Measurements from ENCODE around the gene PNLIPRP1.

The PNLIPRP1 gene

DNA sequence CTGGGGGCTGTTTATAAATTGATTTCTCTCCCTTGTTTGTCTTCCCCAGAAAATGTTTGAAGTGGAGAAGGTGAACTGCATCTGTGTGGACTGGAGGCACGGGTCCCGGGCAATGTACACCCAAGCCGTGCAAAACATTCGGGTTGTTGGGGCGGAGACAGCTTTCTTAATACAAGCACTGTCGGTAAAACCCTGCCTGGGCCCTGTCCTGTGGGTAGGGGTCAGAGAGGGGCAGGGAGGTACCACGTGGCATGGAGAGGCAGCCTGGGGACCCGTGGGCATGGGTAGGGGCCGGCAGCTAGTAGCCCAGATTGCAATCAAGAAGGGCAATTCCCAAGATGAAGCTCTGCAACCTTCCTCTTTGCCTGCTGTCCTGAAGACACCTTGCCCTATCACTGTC, 36.1 kb downstream of the PNLIPRP1 start:
- H3K4me3 ChIP-seq (ENCODE audit: low read depth, low read length): no peak overlapping the region
- TF ChIP-seq, protein P1, sequence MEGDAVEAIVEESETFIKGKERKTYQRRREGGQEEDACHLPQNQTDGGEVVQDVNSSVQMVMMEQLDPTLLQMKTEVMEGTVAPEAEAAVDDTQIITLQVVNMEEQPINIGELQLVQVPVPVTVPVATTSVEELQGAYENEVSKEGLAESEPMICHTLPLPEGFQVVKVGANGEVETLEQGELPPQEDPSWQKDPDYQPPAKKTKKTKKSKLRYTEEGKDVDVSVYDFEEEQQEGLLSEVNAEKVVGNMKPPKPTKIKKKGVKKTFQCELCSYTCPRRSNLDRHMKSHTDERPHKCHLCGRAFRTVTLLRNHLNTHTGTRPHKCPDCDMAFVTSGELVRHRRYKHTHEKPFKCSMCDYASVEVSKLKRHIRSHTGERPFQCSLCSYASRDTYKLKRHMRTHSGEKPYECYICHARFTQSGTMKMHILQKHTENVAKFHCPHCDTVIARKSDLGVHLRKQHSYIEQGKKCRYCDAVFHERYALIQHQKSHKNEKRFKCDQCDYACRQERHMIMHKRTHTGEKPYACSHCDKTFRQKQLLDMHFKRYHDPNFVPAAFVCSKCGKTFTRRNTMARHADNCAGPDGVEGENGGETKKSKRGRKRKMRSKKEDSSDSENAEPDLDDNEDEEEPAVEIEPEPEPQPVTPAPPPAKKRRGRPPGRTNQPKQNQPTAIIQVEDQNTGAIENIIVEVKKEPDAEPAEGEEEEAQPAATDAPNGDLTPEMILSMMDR (IDR thresholded peaks at IDR 0.05; ENCODE audit: low read depth, low read length, missing control alignments): no peak
- DNase-seq (ENCODE audit: low read depth): no peak
- in situ Hi-C loops (cut with HindIII; ENCODE audit: low sequenced_read_pairs): no loop called here

GRCh38 chr10:116627386-116627933, 36.7 kb downstream of the PNLIPRP1 start:
- H3K4me3 ChIP-seq (ENCODE audit: low read depth, low read length): no peak overlapping the region
- TF ChIP-seq, protein P1 (IDR thresholded peaks at IDR 0.05; ENCODE audit: low read depth, low read length, missing control alignments): peak; percentile 19
- in situ Hi-C loops (cut with HindIII; ENCODE audit: low sequenced_read_pairs): no loop called here
- no peak for DNase-seq (ENCODE audit: low read depth)

- in situ Hi-C loops (cut with HindIII; ENCODE audit: low sequenced_read_pairs): no loop called here
These were observed 38.6 kb downstream of the PNLIPRP1 start for GRCh38 chr10:116629340-116629739.

DNA sequence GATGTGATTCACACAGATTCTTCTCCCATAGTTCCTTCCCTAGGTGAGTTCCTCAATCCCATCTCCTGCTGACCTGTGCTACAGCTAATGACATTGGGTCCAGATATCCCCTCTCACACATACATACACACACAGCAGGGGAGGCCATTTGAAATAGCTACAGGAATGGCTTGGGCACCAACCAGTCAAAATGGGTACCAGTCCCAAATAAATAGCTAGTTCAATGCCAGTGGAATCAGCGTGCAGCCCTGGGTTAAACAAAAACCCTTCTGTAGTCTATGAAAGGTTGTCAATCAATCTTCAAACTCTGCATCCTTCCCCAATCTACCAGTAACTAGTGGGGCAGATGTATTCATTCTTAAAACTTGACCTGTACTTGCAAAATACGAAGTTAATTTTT, 39.3 kb downstream of the PNLIPRP1 start:
- no peak overlapping the region for H3K4me3 ChIP-seq (ENCODE audit: low read depth, low read length)
- TF ChIP-seq, protein P1 (IDR thresholded peaks at IDR 0.05; ENCODE audit: low read depth, low read length, missing control alignments): no peak
- in situ Hi-C loops (cut with HindIII; ENCODE audit: low sequenced_read_pairs): no loop called here
- DNase-seq (ENCODE audit: low read depth): no peak

More at GRCh38 chr10:116629340-116629739, 38.6 kb downstream of the PNLIPRP1 start:
- TF ChIP-seq, protein P1 (IDR thresholded peaks at IDR 0.05; ENCODE audit: low read depth, low read length, missing control alignments): no peak
- no peak for DNase-seq (ENCODE audit: low read depth)
- no peak overlapping the region for H3K4me3 ChIP-seq (ENCODE audit: low read depth, low read length)

DNA sequence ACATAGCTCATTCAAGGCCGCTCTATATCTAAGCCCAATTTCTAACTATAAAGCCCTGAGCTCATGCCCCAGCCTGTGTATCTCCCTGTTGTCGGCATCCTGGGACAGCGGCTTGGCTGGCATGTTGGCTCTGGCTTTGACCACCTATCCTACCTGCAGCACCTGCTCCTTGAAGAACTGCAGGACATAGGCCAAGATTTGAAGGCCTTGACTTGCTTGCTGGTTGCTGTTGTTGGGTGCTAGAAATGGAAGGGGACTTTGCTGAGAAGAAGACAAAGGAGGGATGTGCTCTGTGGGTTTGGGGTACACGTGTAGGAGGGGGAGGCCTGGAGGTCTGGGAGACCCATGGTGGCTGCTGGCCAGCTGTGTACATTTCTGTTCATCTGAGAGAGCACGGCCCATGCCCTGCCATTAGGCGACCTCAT, 41.1 kb downstream of the PNLIPRP1 start:
- H3K4me3 ChIP-seq (ENCODE audit: low read depth, low read length): no peak overlapping the region
- DNase-seq (ENCODE audit: low read depth): no peak
- TF ChIP-seq, protein P1 (IDR thresholded peaks at IDR 0.05; ENCODE audit: low read depth, low read length, missing control alignments): no peak
- in situ Hi-C loops (cut with HindIII; ENCODE audit: low sequenced_read_pairs): no loop called here

- no peak overlapping the region for H3K4me3 ChIP-seq (ENCODE audit: low read depth, low read length)
- no peak for DNase-seq (ENCODE audit: low read depth)
- in situ Hi-C loops (cut with HindIII; ENCODE audit: low sequenced_read_pairs): no loop called here
- TF ChIP-seq, protein P1 (IDR thresholded peaks at IDR 0.05; ENCODE audit: low read depth, low read length, missing control alignments): no peak
These were observed 41.9 kb downstream of the PNLIPRP1 start for GRCh38 chr10:116632596-116633215.

Data from astrocyte of the cerebellum (primary cell).